ENCODE data around the gene AZGP1. TPM values are rescaled to one million over a fixed set of nuclear protein-coding genes. Genes with fewer than 3 reads are reported as not detected.

Gene AZGP1
- total and polyA plus RNA-seq, 9 donors: 0.34 to 21.3 (median 2.3) TPM

GRCh38 chr7:100021297-100021696 lies 45.5 kb upstream of the AZGP1 start:
- Histone ChIP-seq H3K27me3 (no peaks in the 10 kb centered on the region), H3K4me3 (no peak overlapping the region), H3K4me1 (ENCODE audit: insufficient read depth) (peaks cover 10% of the 10 kb centered on the region), H3K36me3 (no peaks in the 10 kb centered on the region), H3K27ac (no peak overlapping the region), H3K9me3 (no peaks in the 10 kb centered on the region)
- intact Hi-C loops (cut with DNase I): no loop called here
- 71 to 91% (median 83%) methylated on average over 3 of the region's 3 CpGs for WGBS, 3 donors
- no peak for TF ChIP-seq POLR2A (IDR thresholded peaks at IDR 0.05)
- no peak for TF ChIP-seq CTCF (IDR thresholded peaks at IDR 0.05)
- no peak for TF ChIP-seq EP300 (IDR thresholded peaks at IDR 0.05)
- DNase-seq: no peak

DNA sequence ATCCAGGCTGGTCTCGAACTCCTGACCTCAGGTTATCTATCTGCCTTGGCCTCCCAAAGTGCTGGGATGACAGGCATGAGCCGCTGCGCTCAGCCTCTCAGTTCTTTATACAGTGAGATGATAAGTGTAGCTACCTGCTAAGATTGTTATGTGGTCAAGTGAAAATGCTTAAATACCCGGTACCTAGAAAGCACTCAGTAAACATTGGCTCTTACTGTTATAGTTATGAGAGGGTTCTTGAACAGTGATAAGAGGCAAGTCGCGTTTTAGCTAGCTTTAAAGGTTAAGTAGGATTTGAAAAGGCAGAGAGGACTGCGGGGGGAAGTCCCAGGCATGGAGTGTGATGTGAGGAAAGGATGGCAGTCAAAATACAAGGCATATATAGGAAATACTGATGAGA lies 44.1 kb upstream of the AZGP1 start:
- Histone ChIP-seq H3K4me3 (no peak overlapping the region), H3K36me3 (no peaks in the 10 kb centered on the region), H3K27ac (no peak overlapping the region), H3K27me3 (no peaks in the 10 kb centered on the region), H3K4me1 (ENCODE audit: insufficient read depth) (peaks cover 10% of the 10 kb centered on the region), H3K9me3 (no peaks in the 10 kb centered on the region)
- peak in 1 of 5 donors; percentile 4 for DNase-seq
- intact Hi-C loops (cut with DNase I): no loop called here
- 74 to 86% (median 80%) methylated on average over 7 of the region's 7 CpGs for WGBS, 3 donors
- no peak for TF ChIP-seq CTCF (IDR thresholded peaks at IDR 0.05)
- TF ChIP-seq EP300 (IDR thresholded peaks at IDR 0.05): no peak
- TF ChIP-seq POLR2A (IDR thresholded peaks at IDR 0.05): no peak

GRCh38 chr7:100017875-100018274 lies 42.0 kb upstream of the AZGP1 start:
- H3K9me3 ChIP-seq: no peaks in the 10 kb centered on the region
- H3K27ac ChIP-seq: no peak overlapping the region
- no peaks in the 10 kb centered on the region for H3K27me3 ChIP-seq
- DNase-seq: no peak
- 89 to 93% (median 90%) methylated on average over 5 of the region's 5 CpGs for WGBS, 3 donors
- intact Hi-C loops (cut with DNase I): no loop called here
- H3K36me3 ChIP-seq: no peaks in the 10 kb centered on the region
- H3K4me1 ChIP-seq (ENCODE audit: insufficient read depth): peaks cover 10% of the 10 kb centered on the region
- no peak overlapping the region for H3K4me3 ChIP-seq
- TF ChIP-seq POLR2A (IDR thresholded peaks at IDR 0.05) (no peak), EP300 (IDR thresholded peaks at IDR 0.05) (no peak), CTCF (IDR thresholded peaks at IDR 0.05) (no peak)

DNA sequence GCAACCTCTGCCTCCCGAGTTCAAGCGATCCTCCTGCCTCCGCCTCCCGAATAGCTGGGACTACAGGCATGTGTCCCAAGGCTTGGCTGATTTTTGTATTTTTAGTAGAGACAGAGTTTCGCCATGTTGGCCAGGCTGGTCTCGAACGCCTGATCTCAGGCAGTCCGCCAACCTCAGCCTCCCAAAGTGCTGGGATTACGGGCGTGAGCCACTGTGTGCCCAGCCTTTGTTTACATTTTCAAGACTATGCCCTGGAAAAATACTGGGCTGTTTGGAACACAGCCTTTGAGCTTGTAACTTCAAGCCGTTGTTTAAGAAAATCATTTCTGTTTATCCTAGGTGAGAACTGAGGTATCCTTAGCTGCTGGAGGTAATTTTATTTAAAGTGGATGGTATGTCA lies 41.5 kb upstream of the AZGP1 start:
- Histone ChIP-seq H3K4me1 (ENCODE audit: insufficient read depth) (peaks cover 10% of the 10 kb centered on the region), H3K27ac (no peak overlapping the region), H3K27me3 (no peaks in the 10 kb centered on the region), H3K9me3 (no peaks in the 10 kb centered on the region), H3K4me3 (no peak overlapping the region), H3K36me3 (no peaks in the 10 kb centered on the region)
- peak in 1 of 5 donors; percentile 34 for DNase-seq
- 66 to 82% (median 76%) methylated on average over 11 of the region's 11 CpGs for WGBS, 3 donors
- intact Hi-C loops (cut with DNase I): no loop called here
- TF ChIP-seq POLR2A (IDR thresholded peaks at IDR 0.05): no peak

- H3K36me3 ChIP-seq: no peaks in the 10 kb centered on the region
- peaks cover 10% of the 10 kb centered on the region for H3K4me1 ChIP-seq (ENCODE audit: insufficient read depth)
- H3K4me3 ChIP-seq: peak overlapping the region; percentile 94
- WGBS, 3 donors: 13 to 19% (median 13%) methylated on average over 11 of the region's 11 CpGs
- no peaks in the 10 kb centered on the region for H3K9me3 ChIP-seq
- intact Hi-C loops (cut with DNase I): no loop called here
- peak overlapping the region; percentile 85 to 96 for H3K27ac ChIP-seq
- TF ChIP-seq CTCF (IDR thresholded peaks at IDR 0.05): no peak
- no peak for TF ChIP-seq POLR2A (IDR thresholded peaks at IDR 0.05)
- TF ChIP-seq EP300 (IDR thresholded peaks at IDR 0.05): no peak
- peak in 1 of 5 donors; percentile 3 for DNase-seq
- no peaks in the 10 kb centered on the region for H3K27me3 ChIP-seq
These were observed 40.5 kb upstream of the AZGP1 start for GRCh38 chr7:100016215-100016901.
